Osteocyte (in vitro differentiated cells): ENCODE results near the gene NOTCH1. TPM values are rescaled to one million over a fixed set of nuclear protein-coding genes. Genes with fewer than 3 reads are reported as not detected.
"Not testable (repeated sequence)": the region's sequence is repeated elsewhere in the genome, so short reads cannot be mapped to it uniquely, and the experiment has no call there.

Source experiments
- DNase-seq: peaks from one replicate; pipeline ENCODE4 v3.0.0; 2021; ENCODE audit warnings: mixed read lengths; ENCODE audit not compliant: unreplicated experiment; ENCODE audit errors: extremely low spot score
- H3K27ac Mint-ChIP-seq: one replicate; pipeline ENCODE4 v1.8.0; 2021; ENCODE audit warnings: mild to moderate bottlenecking, mixed read lengths; ENCODE audit not compliant: unreplicated experiment
- H3K27me3 Mint-ChIP-seq: one replicate; pipeline ENCODE4 v1.8.0; 2021; ENCODE audit warnings: mixed read lengths; ENCODE audit not compliant: unreplicated experiment
- H3K36me3 Mint-ChIP-seq: one replicate; pipeline ENCODE4 v1.8.0; 2021; ENCODE audit warnings: mixed read lengths; ENCODE audit not compliant: unreplicated experiment
- H3K4me1 Mint-ChIP-seq: one replicate; pipeline ENCODE4 v1.8.0; 2021; ENCODE audit warnings: mixed read lengths; ENCODE audit not compliant: unreplicated experiment
- H3K4me3 Mint-ChIP-seq: one replicate; pipeline ENCODE4 v1.8.0; 2021; ENCODE audit warnings: mild to moderate bottlenecking, moderate library complexity, mixed read lengths; ENCODE audit not compliant: unreplicated experiment
- H3K9me3 Mint-ChIP-seq: one replicate; pipeline ENCODE4 v1.8.0; 2021; ENCODE audit warnings: mixed read lengths; ENCODE audit not compliant: unreplicated experiment
- total RNA-seq: library from RNA; stranded (reverse); gene quantifications from 2 replicates; pipeline ENCODE4 v1.2.1, GENCODE V29; 2021
- TF ChIP-seq, protein P1 (sequence below): fragments of 200-600 bp; sonication (generic); IDR thresholded peaks from 2 replicates; pipeline ENCODE4 v1.5.0; 2021; ENCODE audit warnings: antibody characterized with exemption, mild to moderate bottlenecking, moderate library complexity

NOTCH1 gene
- total RNA-seq, 1 donor from 2014 or later, result 44.9 TPM

- Mint-ChIP-seq H3K27me3 (no peaks in the 10 kb centered on the region), H3K9me3 (no peaks in the 10 kb centered on the region), H3K27ac (no peak overlapping the region), H3K4me1 (peaks cover 23% of the 10 kb centered on the region), H3K36me3 (no peaks in the 10 kb centered on the region), H3K4me3 (no peak overlapping the region)
- TF ChIP-seq, protein P1, sequence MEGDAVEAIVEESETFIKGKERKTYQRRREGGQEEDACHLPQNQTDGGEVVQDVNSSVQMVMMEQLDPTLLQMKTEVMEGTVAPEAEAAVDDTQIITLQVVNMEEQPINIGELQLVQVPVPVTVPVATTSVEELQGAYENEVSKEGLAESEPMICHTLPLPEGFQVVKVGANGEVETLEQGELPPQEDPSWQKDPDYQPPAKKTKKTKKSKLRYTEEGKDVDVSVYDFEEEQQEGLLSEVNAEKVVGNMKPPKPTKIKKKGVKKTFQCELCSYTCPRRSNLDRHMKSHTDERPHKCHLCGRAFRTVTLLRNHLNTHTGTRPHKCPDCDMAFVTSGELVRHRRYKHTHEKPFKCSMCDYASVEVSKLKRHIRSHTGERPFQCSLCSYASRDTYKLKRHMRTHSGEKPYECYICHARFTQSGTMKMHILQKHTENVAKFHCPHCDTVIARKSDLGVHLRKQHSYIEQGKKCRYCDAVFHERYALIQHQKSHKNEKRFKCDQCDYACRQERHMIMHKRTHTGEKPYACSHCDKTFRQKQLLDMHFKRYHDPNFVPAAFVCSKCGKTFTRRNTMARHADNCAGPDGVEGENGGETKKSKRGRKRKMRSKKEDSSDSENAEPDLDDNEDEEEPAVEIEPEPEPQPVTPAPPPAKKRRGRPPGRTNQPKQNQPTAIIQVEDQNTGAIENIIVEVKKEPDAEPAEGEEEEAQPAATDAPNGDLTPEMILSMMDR, result no peak
- no peak for DNase-seq
Observed at GRCh38 chr9:136582977-136583735, 37.3 kb upstream of the NOTCH1 start.

DNA sequence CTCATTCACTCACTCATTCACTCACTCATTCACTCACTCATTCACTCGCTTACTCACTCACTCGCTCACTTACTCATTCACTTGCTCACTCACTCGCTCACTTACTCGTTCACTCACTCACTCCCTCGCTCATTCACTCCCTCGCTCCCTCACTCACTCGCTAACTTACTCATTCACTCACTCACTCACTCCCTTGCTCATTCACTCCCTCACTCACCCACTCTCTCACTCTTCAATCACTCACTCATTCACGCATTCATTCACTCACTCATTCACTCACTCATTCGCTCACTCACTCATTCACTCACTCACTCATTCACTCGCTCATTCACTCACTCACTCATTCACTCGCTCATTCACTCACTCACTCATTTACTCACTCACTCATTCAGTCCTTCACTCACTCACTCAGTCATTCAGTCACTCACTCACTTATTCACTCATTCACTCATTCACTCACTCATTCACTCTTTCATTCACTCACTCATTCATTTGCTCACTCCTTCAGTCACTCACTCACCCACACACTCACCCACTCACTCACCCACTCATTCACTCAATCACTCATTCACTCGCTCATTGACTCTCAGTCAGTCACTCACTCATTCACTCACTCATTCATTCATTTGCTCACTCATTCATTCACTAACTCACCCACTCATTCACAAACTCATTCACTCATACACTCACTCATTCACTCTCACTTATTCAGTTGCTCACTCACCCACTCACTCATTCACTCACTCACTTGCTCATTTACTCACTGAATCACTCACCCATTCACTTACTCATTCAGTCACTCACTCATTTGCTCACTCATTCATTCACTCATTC lies 36.0 kb upstream of the NOTCH1 start:
- Mint-ChIP-seq H3K27me3 (no peaks in the 10 kb centered on the region), H3K9me3 (no peaks in the 10 kb centered on the region), H3K27ac (no peak overlapping the region), H3K36me3 (no peaks in the 10 kb centered on the region), H3K4me1 (peaks cover 16% of the 10 kb centered on the region), H3K4me3 (no peak overlapping the region)
- DNase-seq, result no peak
- TF ChIP-seq, protein P1, result no peak

GRCh38 chr9:136579650-136580219 lies 33.9 kb upstream of the NOTCH1 start:
- peaks cover 22% of the 10 kb centered on the region for H3K4me1 Mint-ChIP-seq
- H3K9me3 Mint-ChIP-seq, H3K27me3 Mint-ChIP-seq, H3K27ac Mint-ChIP-seq, H3K36me3 Mint-ChIP-seq, DNase-seq, H3K4me3 Mint-ChIP-seq: not testable (repeated sequence)

- Mint-ChIP-seq H3K9me3 (no peaks in the 10 kb centered on the region), H3K27me3 (no peaks in the 10 kb centered on the region), H3K36me3 (no peaks in the 10 kb centered on the region), H3K4me1 (peaks cover 27% of the 10 kb centered on the region), H3K4me3 (no peak overlapping the region), H3K27ac (no peak overlapping the region)
- no peak for DNase-seq
- TF ChIP-seq, protein P1, result no peak
Observed at GRCh38 chr9:136578915-136579649, 33.2 kb upstream of the NOTCH1 start.

- Mint-ChIP-seq H3K36me3 (no peaks in the 10 kb centered on the region), H3K4me3 (no peak overlapping the region), H3K27ac (no peak overlapping the region), H3K4me1 (peaks cover 29% of the 10 kb centered on the region), H3K27me3 (no peaks in the 10 kb centered on the region), H3K9me3 (no peaks in the 10 kb centered on the region)
- no peak for DNase-seq
- TF ChIP-seq, protein P1, result no peak
Observed at GRCh38 chr9:136578626-136578914, 32.7 kb upstream of the NOTCH1 start.
